ENCODE data around the gene GPATCH1. TPM values are rescaled to one million over a fixed set of nuclear protein-coding genes. Genes with fewer than 3 reads are reported as not detected.
A peak's percentile ranks its signal among the peaks of the same experiment; 100 is the strongest.

Gene GPATCH1
- total and polyA plus RNA-seq, 4 experiments from 2014 or later = 3.3 to 16.7 (median 10.8) TPM

GRCh38 chr19:33132425-33132824 lies 51.4 kb downstream of the GPATCH1 start:
- peak overlapping the region in 1 of 8 donors; percentile 43 for H3K4me3 Mint-ChIP-seq
- CTCF ChIA-PET (ENCODE audit: partially characterized antibody) = interaction anchor here (1.1 kb wide), 1 partner anchor 12 kb away, joined by 3 read pairs; no protein-coding TSS in a partner anchor

GRCh38 chr19:33133438-33134031 lies 52.6 kb downstream of the GPATCH1 start:
- intact Hi-C loops (cut with micrococcal nuclease) = no loop called here
- Histone ChIP-seq H3K27ac (ENCODE audit: low read depth, low read length) (no peak overlapping the region), H3K4me3 (ENCODE audit: low read length in 2 of 2) (no peak overlapping the region), H3K27me3 (ENCODE audit: insufficient read depth, low read length) (no peaks in the 10 kb centered on the region), H3K9me3 (ENCODE audit: control insufficient read depth in 1 of 2, low read length in 2 of 2) (no peaks in the 10 kb centered on the region), H3K36me3 (ENCODE audit: insufficient read depth, low read length) (peaks cover 13% of the 10 kb centered on the region), H3K4me1 (ENCODE audit: insufficient read depth, low read length) (no peaks in the 10 kb centered on the region)
- H3K4me3 Mint-ChIP-seq = no peak overlapping the region
- peaks cover 0 to 9% (median 3%) of the 10 kb centered on the region in 4 donors for H3K4me1 Mint-ChIP-seq
- POLR2A ChIA-PET (ENCODE audit: partially characterized antibody) = no interaction called here
- CTCF ChIA-PET (ENCODE audit: partially characterized antibody) = interaction anchor here (1.1 to 1.3 kb wide), 2 partner anchors 9 to 11 kb away, joined by 3 read pairs; no protein-coding TSS in a partner anchor
- H3K27me3 Mint-ChIP-seq = no peaks in the 10 kb centered on the region
- H3K36me3 Mint-ChIP-seq = peaks cover 18 to 22% of the 10 kb centered on the region in 2 donors
- peak overlapping the region in 2 of 7 donors; percentile 56 to 62 for H3K27ac Mint-ChIP-seq
- DNase-seq = no peak
- H3K9me3 Mint-ChIP-seq = no peaks in the 10 kb centered on the region

More at GRCh38 chr19:33132425-33132824, 51.4 kb downstream of the GPATCH1 start:
- H3K27ac Mint-ChIP-seq = peak overlapping the region in 2 of 7 donors; percentile 40 to 59
- H3K4me1 ChIP-seq (ENCODE audit: insufficient read depth, low read length) = no peaks in the 10 kb centered on the region
- no peaks in the 10 kb centered on the region for H3K27me3 ChIP-seq (ENCODE audit: insufficient read depth, low read length)
- H3K9me3 Mint-ChIP-seq = no peaks in the 10 kb centered on the region
- intact Hi-C loops (cut with micrococcal nuclease) = no loop called here
- H3K27ac ChIP-seq (ENCODE audit: low read depth, low read length) = no peak overlapping the region
- POLR2A ChIA-PET (ENCODE audit: partially characterized antibody) = no interaction called here
- H3K4me1 Mint-ChIP-seq = peaks cover 0 to 9% (median 3%) of the 10 kb centered on the region in 4 donors
- no peak overlapping the region for H3K4me3 ChIP-seq (ENCODE audit: low read length in 2 of 2)
- H3K36me3 Mint-ChIP-seq = peaks cover 25 to 26% of the 10 kb centered on the region in 2 donors
- H3K27me3 Mint-ChIP-seq = no peaks in the 10 kb centered on the region
- peaks cover 15% of the 10 kb centered on the region for H3K36me3 ChIP-seq (ENCODE audit: insufficient read depth, low read length)
- H3K9me3 ChIP-seq (ENCODE audit: control insufficient read depth in 1 of 2, low read length in 2 of 2) = no peaks in the 10 kb centered on the region
- DNase-seq = no peak

GRCh38 chr19:33134571-33135041 lies 53.6 kb downstream of the GPATCH1 start:
- ChIA-PET POLR2A (ENCODE audit: partially characterized antibody) (interaction anchor here (1.0 to 1.2 kb wide), 2 partner anchors 26 to 43 kb away, joined by 3 to 6 read pairs; no protein-coding TSS in a partner anchor), CTCF (ENCODE audit: partially characterized antibody) (interaction anchor here (1.3 to 1.8 kb wide), 2 partner anchors 10 kb away, joined by 3 to 4 read pairs; no protein-coding TSS in a partner anchor)
- Histone ChIP-seq H3K9me3 (ENCODE audit: control insufficient read depth in 1 of 2, low read length in 2 of 2) (no peaks in the 10 kb centered on the region), H3K4me1 (ENCODE audit: insufficient read depth, low read length) (no peaks in the 10 kb centered on the region), H3K4me3 (ENCODE audit: low read length in 2 of 2) (no peak overlapping the region), H3K27ac (ENCODE audit: low read depth, low read length) (no peak overlapping the region), H3K36me3 (ENCODE audit: insufficient read depth, low read length) (peaks cover 9% of the 10 kb centered on the region), H3K27me3 (ENCODE audit: insufficient read depth, low read length) (no peaks in the 10 kb centered on the region)
- peak overlapping the region in 7 of 8 donors; percentile 50 to 86 (median 73) for H3K4me3 Mint-ChIP-seq
- intact Hi-C loops (cut with micrococcal nuclease) = no loop called here
- peak; percentile 31 to 65 (median 40) for DNase-seq
- no peaks in the 10 kb centered on the region for H3K9me3 Mint-ChIP-seq
- H3K36me3 Mint-ChIP-seq = peaks cover 11 to 15% of the 10 kb centered on the region in 2 donors
- no peaks in the 10 kb centered on the region for H3K27me3 Mint-ChIP-seq
- H3K4me1 Mint-ChIP-seq = peaks cover 0 to 9% (median 3%) of the 10 kb centered on the region in 4 donors
- no peak overlapping the region for H3K27ac Mint-ChIP-seq

GRCh38 chr19:33139165-33139564 lies 58.2 kb downstream of the GPATCH1 start:
- H3K4me1 ChIP-seq (ENCODE audit: insufficient read depth, low read length) = peaks cover 6% of the 10 kb centered on the region
- H3K36me3 Mint-ChIP-seq = no peaks in the 10 kb centered on the region
- peaks cover 6 to 10% (median 6%) of the 10 kb centered on the region in 4 donors for H3K4me1 Mint-ChIP-seq
- peaks cover 3 to 7% of the 10 kb centered on the region in 2 donors for H3K27me3 Mint-ChIP-seq
- POLR2A ChIA-PET (ENCODE audit: partially characterized antibody) = no interaction called here
- intact Hi-C loops (cut with micrococcal nuclease) = no loop called here
- no peaks in the 10 kb centered on the region for H3K36me3 ChIP-seq (ENCODE audit: insufficient read depth, low read length)
- no peaks in the 10 kb centered on the region for H3K27me3 ChIP-seq (ENCODE audit: insufficient read depth, low read length)
- H3K27ac Mint-ChIP-seq = peak overlapping the region in 2 of 7 donors; percentile 35 to 42
- no peak overlapping the region for H3K4me3 ChIP-seq (ENCODE audit: low read length in 2 of 2)
- CTCF ChIA-PET (ENCODE audit: partially characterized antibody) = interaction anchor here (1.7 to 4.0 kb wide), 2 partner anchors 10 to 45 kb away, joined by 4 to 23 read pairs; no protein-coding TSS in a partner anchor
- H3K4me3 Mint-ChIP-seq = no peak overlapping the region
- H3K27ac ChIP-seq (ENCODE audit: low read depth, low read length) = no peak overlapping the region
- H3K9me3 Mint-ChIP-seq = no peaks in the 10 kb centered on the region
- no peaks in the 10 kb centered on the region for H3K9me3 ChIP-seq (ENCODE audit: control insufficient read depth in 1 of 2, low read length in 2 of 2)
- DNase-seq = no peak

GRCh38 chr19:33143897-33144405 lies 63.0 kb downstream of the GPATCH1 start:
- H3K9me3 Mint-ChIP-seq = no peaks in the 10 kb centered on the region
- Histone ChIP-seq H3K4me3 (ENCODE audit: low read length in 2 of 2) (no peak overlapping the region), H3K36me3 (ENCODE audit: insufficient read depth, low read length) (no peaks in the 10 kb centered on the region), H3K4me1 (ENCODE audit: insufficient read depth, low read length) (peaks cover 6% of the 10 kb centered on the region), H3K27ac (ENCODE audit: low read depth, low read length) (no peak overlapping the region), H3K9me3 (ENCODE audit: control insufficient read depth in 1 of 2, low read length in 2 of 2) (no peaks in the 10 kb centered on the region), H3K27me3 (ENCODE audit: insufficient read depth, low read length) (no peaks in the 10 kb centered on the region)
- intact Hi-C loops (cut with micrococcal nuclease) = loop anchor here (1.0 kb wide), 4 partner anchors 33 to 263 kb away; no protein-coding TSS in a partner anchor
- peak; percentile 54 to 66 (median 56) for DNase-seq
- peak overlapping the region in 1 of 7 donors; percentile 31 for H3K27ac Mint-ChIP-seq
- H3K36me3 Mint-ChIP-seq = no peaks in the 10 kb centered on the region
- ChIA-PET POLR2A (ENCODE audit: partially characterized antibody) (interaction anchor here (0.9 to 1.7 kb wide), 2 partner anchors 16 to 33 kb away, joined by 3 to 12 read pairs; no protein-coding TSS in a partner anchor), CTCF (ENCODE audit: partially characterized antibody) (interaction anchor here (0.9 to 4.9 kb wide), 16 partner anchors 11 to 265 kb away, joined by 3 to 62 read pairs (median 6); no protein-coding TSS in a partner anchor)
- H3K4me3 Mint-ChIP-seq = peak overlapping the region in 6 of 8 donors; percentile 7 to 64 (median 33)
- peaks cover 3 to 6% (median 5%) of the 10 kb centered on the region in 4 donors for H3K4me1 Mint-ChIP-seq
- H3K27me3 Mint-ChIP-seq = peaks cover 4 to 7% of the 10 kb centered on the region in 2 donors

GRCh38 chr19:33146209-33146608 lies 65.2 kb downstream of the GPATCH1 start:
- Histone ChIP-seq H3K27ac (ENCODE audit: low read depth, low read length) (no peak overlapping the region), H3K27me3 (ENCODE audit: insufficient read depth, low read length) (no peaks in the 10 kb centered on the region), H3K4me1 (ENCODE audit: insufficient read depth, low read length) (peaks cover 6% of the 10 kb centered on the region), H3K9me3 (ENCODE audit: control insufficient read depth in 1 of 2, low read length in 2 of 2) (no peaks in the 10 kb centered on the region), H3K4me3 (ENCODE audit: low read length in 2 of 2) (no peak overlapping the region), H3K36me3 (ENCODE audit: insufficient read depth, low read length) (no peaks in the 10 kb centered on the region)
- no peaks in the 10 kb centered on the region for H3K9me3 Mint-ChIP-seq
- H3K27me3 Mint-ChIP-seq = peaks cover 4 to 7% of the 10 kb centered on the region in 2 donors
- peaks cover 3 to 6% (median 5%) of the 10 kb centered on the region in 4 donors for H3K4me1 Mint-ChIP-seq
- CTCF ChIA-PET (ENCODE audit: partially characterized antibody) = interaction anchor here (0.6 to 4.9 kb wide), 4 partner anchors 10 to 308 kb away, joined by 3 to 26 read pairs (median 8); no protein-coding TSS in a partner anchor
- H3K36me3 Mint-ChIP-seq = no peaks in the 10 kb centered on the region
- intact Hi-C loops (cut with micrococcal nuclease) = no loop called here
- H3K4me3 Mint-ChIP-seq = no peak overlapping the region
- no peak overlapping the region for H3K27ac Mint-ChIP-seq
- DNase-seq = no peak
- POLR2A ChIA-PET (ENCODE audit: partially characterized antibody) = interaction anchor here (0.8 kb wide), 1 partner anchor 31 kb away, joined by 3 read pairs; no protein-coding TSS in a partner anchor

- intact Hi-C loops (cut with micrococcal nuclease) = no loop called here
- POLR2A ChIA-PET (ENCODE audit: partially characterized antibody) = no interaction called here
- peaks cover 3 to 6% (median 5%) of the 10 kb centered on the region in 4 donors for H3K4me1 Mint-ChIP-seq
- CTCF ChIA-PET (ENCODE audit: partially characterized antibody) = interaction anchor here (0.9 to 4.9 kb wide), 3 partner anchors 13 to 37 kb away, joined by 3 to 26 read pairs (median 5); no protein-coding TSS in a partner anchor
- Histone ChIP-seq H3K4me3 (ENCODE audit: low read length in 2 of 2) (no peak overlapping the region), H3K36me3 (ENCODE audit: insufficient read depth, low read length) (no peaks in the 10 kb centered on the region), H3K27me3 (ENCODE audit: insufficient read depth, low read length) (no peaks in the 10 kb centered on the region), H3K4me1 (ENCODE audit: insufficient read depth, low read length) (peaks cover 6% of the 10 kb centered on the region), H3K9me3 (ENCODE audit: control insufficient read depth in 1 of 2, low read length in 2 of 2) (no peaks in the 10 kb centered on the region), H3K27ac (ENCODE audit: low read depth, low read length) (no peak overlapping the region)
- peaks cover 1 to 3% of the 10 kb centered on the region in 2 donors for H3K27me3 Mint-ChIP-seq
- no peaks in the 10 kb centered on the region for H3K36me3 Mint-ChIP-seq
- no peak overlapping the region for H3K4me3 Mint-ChIP-seq
- H3K27ac Mint-ChIP-seq = no peak overlapping the region
- H3K9me3 Mint-ChIP-seq = no peaks in the 10 kb centered on the region
- no peak for DNase-seq
These were observed 66.6 kb downstream of the GPATCH1 start for GRCh38 chr19:33147538-33147937.
